Erythroblast (primary cell): Measurements from ENCODE around the gene TRIM37.

ENCODE experiments used
- GATA1 ChIP-seq: IDR thresholded peaks from 2 replicates; pipeline ENCODE4 v1.6.1; 2011; ENCODE audit warnings: low read depth, mild to moderate bottlenecking, control low read depth, low read length, moderate library complexity
- POLR2A ChIP-seq: IDR thresholded peaks from 2 replicates; pipeline ENCODE4 v1.6.1; 2011; ENCODE audit warnings: mild to moderate bottlenecking, low read length

- TF ChIP-seq POLR2A (no peak), GATA1 (no peak)
Observed at GRCh38 chr17:59024916-59025315, 81.8 kb downstream of the TRIM37 start.
